HG02973 (cell line): ENCODE data around the gene RAB6B.

Experiments
- ATAC-seq: cut with Tn5 transposase; IDR thresholded peaks from one replicate; pipeline ENCODE4 v1.9.1; 2021; ENCODE audit warnings: moderate library complexity; ENCODE audit not compliant: unreplicated experiment

RAB6B gene

GRCh38 chr3:133838296-133838789, 57.3 kb downstream of the RAB6B start:
- ATAC-seq: no peak

GRCh38 chr3:133837487-133838295, 58.0 kb downstream of the RAB6B start:
- ATAC-seq: no peak

GRCh38 chr3:133836497-133837158, 59.1 kb downstream of the RAB6B start:
- no peak for ATAC-seq

- ATAC-seq: no peak
These were observed 59.7 kb downstream of the RAB6B start for GRCh38 chr3:133835961-133836360.

GRCh38 chr3:133835418-133835743, 60.3 kb downstream of the RAB6B start:
- ATAC-seq: no peak

GRCh38 chr3:133834621-133835417, 60.9 kb downstream of the RAB6B start:
- ATAC-seq: no peak

- no peak for ATAC-seq
These were observed 61.6 kb downstream of the RAB6B start for GRCh38 chr3:133833880-133834620.

GRCh38 chr3:133833267-133833666, 62.4 kb downstream of the RAB6B start:
- ATAC-seq: no peak

GRCh38 chr3:133832802-133833144, 62.9 kb downstream of the RAB6B start:
- no peak for ATAC-seq

GRCh38 chr3:133831966-133832801, 63.5 kb downstream of the RAB6B start:
- no peak for ATAC-seq

- ATAC-seq: no peak
These were observed 65.6 kb downstream of the RAB6B start for GRCh38 chr3:133830071-133830470.

GRCh38 chr3:133829310-133829707, 66.4 kb downstream of the RAB6B start:
- no peak for ATAC-seq

GRCh38 chr3:133828576-133829309, 66.9 kb downstream of the RAB6B start:
- no peak for ATAC-seq

- ATAC-seq: no peak
These were observed 68.0 kb downstream of the RAB6B start for GRCh38 chr3:133827684-133828083.

- ATAC-seq: no peak
These were observed 68.5 kb downstream of the RAB6B start for GRCh38 chr3:133827136-133827535.

- no peak for ATAC-seq
These were observed 69.5 kb downstream of the RAB6B start for GRCh38 chr3:133825969-133826727.

- ATAC-seq: no peak
These were observed 70.7 kb downstream of the RAB6B start for GRCh38 chr3:133824961-133825485.
